Measurements from ENCODE around the gene IL27RA.

- peak in 1 of 3 experiments; percentile 1 for TF ChIP-seq CTCF (IDR thresholded peaks at IDR 0.05)
- TF ChIP-seq POLR2A (IDR thresholded peaks at IDR 0.05; ENCODE audit: low read depth) = no peak
- TF ChIP-seq EP300 (IDR thresholded peaks at IDR 0.05) = no peak
These were observed 42.6 kb downstream of the IL27RA start for GRCh38 chr19:14073925-14074838.

All from esophagus muscularis mucosa (tissue), 4 donors.